ENCODE data around the gene CMSS1. TPM values are rescaled to one million over a fixed set of nuclear protein-coding genes. Genes with fewer than 3 reads are reported as not detected.
A peak's percentile ranks its signal among the peaks of the same experiment; 100 is the strongest.

Gene CMSS1
- total RNA-seq, 5 donors from 2014 or later (not counting 1 experiment from before 2014, with no cell fraction given) = 16.2 to 22.0 (median 18.3) TPM

DNA sequence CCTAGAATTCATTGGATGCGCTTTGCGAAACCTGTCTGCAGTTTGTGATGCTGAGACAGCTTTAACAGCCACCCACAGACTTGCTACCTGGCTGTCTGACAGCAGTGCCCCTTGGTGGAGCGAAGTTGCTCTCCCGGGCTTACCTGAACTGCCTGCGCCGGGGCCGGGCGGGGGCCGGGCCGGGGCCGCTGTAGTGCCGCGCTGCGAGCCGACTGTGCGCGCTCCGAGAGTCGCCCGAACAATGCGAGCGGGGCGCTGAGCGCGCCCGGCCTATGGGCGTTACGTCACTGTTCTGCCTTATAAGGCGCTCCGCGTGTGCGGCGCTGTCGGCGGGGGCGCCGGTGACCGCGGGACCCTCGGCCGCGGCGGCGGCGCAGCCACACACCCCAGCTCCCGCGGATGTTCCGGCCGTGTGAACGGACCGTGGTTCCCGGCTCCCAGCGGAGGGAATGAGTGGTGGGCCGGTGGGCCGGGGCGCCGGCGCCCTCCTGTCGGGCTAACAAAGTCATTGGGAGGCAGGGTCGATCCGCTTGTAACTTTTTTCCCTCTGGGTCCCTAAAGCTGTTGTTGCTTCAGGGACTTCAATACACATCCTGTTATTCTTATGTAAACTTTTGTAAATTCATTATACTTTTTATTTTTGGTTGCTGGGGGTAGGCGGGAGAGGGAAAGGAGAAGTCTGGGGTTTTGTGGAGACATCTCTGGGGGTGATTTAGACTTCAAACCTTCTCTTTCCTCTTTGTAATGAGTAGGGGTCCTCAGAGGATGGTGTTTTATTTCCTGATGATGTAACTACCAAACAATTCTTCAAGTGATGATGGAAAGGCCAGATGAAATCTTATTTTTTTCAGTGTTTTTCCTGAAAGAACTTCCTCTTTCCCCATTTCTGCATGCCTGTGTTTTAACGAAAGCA, 58.5 kb downstream of the CMSS1 start:
- H3K27me3 ChIP-seq (replicated peaks in 1 of 2; ENCODE audit: control insufficient read depth in 2 of 2, extremely low read depth in 1 of 2, insufficient read depth in 2 of 2, low read length in 1 of 2) = peaks cover 0 to 2% of the 10 kb centered on the region in 2 experiments
- Mint-ChIP-seq H3K27me3 (no peaks in the 10 kb centered on the region), H3K27ac (no peak overlapping the region), H3K4me1 (peaks cover 11 to 23% (median 22%) of the 10 kb centered on the region in 3 donors), H3K4me3 (peak overlapping the region; percentile 74 to 79 (median 78)), H3K36me3 (no peaks in the 10 kb centered on the region), H3K9me3 (no peaks in the 10 kb centered on the region)
- H3K9me3 ChIP-seq = no peaks in the 10 kb centered on the region
- H3K36me3 ChIP-seq (ENCODE audit: control insufficient read depth in 2 of 2, extremely low read depth in 1 of 2, insufficient read depth in 1 of 2, low read length in 1 of 2) = no peaks in the 10 kb centered on the region
- POLR2A ChIA-PET = interaction anchor here (0.7 to 1.1 kb wide), 2 partner anchors 22 to 58 kb away, joined by 3 to 4 read pairs; partner anchors contain the start of gene CMSS1 (in 1 of the 2)
- 7% methylated on average over 58 of the region's 63 CpGs for WGBS (ENCODE audit: insufficient coverage)
- CTCF ChIA-PET = interaction anchor here (0.5 to 1.1 kb wide), 5 partner anchors 33 to 939 kb away, joined by 3 to 6 read pairs (median 5); partner anchors contain the start of gene CMSS1 (in 1 of the 2)
- peak; percentile 35 to 77 (median 62) for DNase-seq
- H3K4me1 ChIP-seq (ENCODE audit: control insufficient read depth in 1 of 2, extremely low read depth in 1 of 2, insufficient read depth in 2 of 2, low read length in 2 of 2) = peaks cover 7 to 12% of the 10 kb centered on the region in 2 experiments
- H3K4me3 ChIP-seq (ENCODE audit: control insufficient read depth in 1 of 2, extremely low read depth in 1 of 2, low read length in 1 of 2) = peak overlapping the region; percentile 55 to 88
- peak; percentile 95 to 99 (median 98) for ATAC-seq (replicated peaks in 1 of 4)
- H3K27ac ChIP-seq (ENCODE audit: low read length) = peak overlapping the region; percentile 32

DNA sequence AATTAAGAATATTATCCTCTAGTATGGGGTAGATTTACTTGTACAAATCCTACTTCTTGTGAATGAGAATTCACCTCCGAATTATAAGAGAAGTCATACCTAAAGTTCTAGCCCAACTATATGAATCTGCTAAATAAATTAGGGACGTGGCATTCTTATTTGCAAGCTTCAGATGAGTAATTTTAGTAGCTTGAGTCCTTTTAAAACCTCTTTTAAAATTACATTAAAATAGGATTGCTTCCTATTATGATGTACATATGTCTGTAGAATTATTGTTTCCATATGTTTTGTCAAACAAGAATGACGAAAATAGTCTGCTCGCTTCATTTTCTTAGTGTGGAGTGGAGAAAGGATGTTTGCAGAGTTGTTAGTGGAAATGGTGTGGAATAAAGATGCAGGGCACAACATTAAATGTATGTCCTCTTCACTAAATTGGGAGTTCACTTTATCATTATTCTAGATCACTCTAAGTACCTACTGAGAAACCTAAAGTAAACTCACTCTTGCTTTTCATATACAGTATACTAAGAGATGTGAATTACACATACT, 59.4 kb downstream of the CMSS1 start:
- Histone ChIP-seq H3K36me3 (ENCODE audit: control insufficient read depth in 2 of 2, extremely low read depth in 1 of 2, insufficient read depth in 1 of 2, low read length in 1 of 2) (no peaks in the 10 kb centered on the region), H3K9me3 (no peaks in the 10 kb centered on the region), H3K4me3 (ENCODE audit: control insufficient read depth in 1 of 2, extremely low read depth in 1 of 2, low read length in 1 of 2) (no peak overlapping the region), H3K27ac (ENCODE audit: low read length) (no peak overlapping the region), H3K27me3 (replicated peaks in 1 of 2; ENCODE audit: control insufficient read depth in 2 of 2, extremely low read depth in 1 of 2, insufficient read depth in 2 of 2, low read length in 1 of 2) (peaks cover 0 to 2% of the 10 kb centered on the region in 2 experiments), H3K4me1 (ENCODE audit: control insufficient read depth in 1 of 2, extremely low read depth in 1 of 2, insufficient read depth in 2 of 2, low read length in 2 of 2) (peaks cover 7 to 12% of the 10 kb centered on the region in 2 experiments)
- Mint-ChIP-seq H3K9me3 (no peaks in the 10 kb centered on the region), H3K36me3 (no peaks in the 10 kb centered on the region), H3K4me1 (peaks cover 11 to 23% (median 22%) of the 10 kb centered on the region in 3 donors), H3K4me3 (peak overlapping the region in 2 of 3 donors; percentile 64 to 79), H3K27ac (no peak overlapping the region), H3K27me3 (no peaks in the 10 kb centered on the region)
- no peak for ATAC-seq (replicated peaks in 1 of 4)
- no peak for DNase-seq
- no CpG with 5 or more reads among the region's 4 CpGs for WGBS (ENCODE audit: insufficient coverage)
- ChIA-PET POLR2A (interaction anchor here in 1 of 2 donors (0.6 kb wide), 1 partner anchor 866 kb away, joined by 3 read pairs; no protein-coding TSS in a partner anchor), CTCF (no interaction called here)

DNA sequence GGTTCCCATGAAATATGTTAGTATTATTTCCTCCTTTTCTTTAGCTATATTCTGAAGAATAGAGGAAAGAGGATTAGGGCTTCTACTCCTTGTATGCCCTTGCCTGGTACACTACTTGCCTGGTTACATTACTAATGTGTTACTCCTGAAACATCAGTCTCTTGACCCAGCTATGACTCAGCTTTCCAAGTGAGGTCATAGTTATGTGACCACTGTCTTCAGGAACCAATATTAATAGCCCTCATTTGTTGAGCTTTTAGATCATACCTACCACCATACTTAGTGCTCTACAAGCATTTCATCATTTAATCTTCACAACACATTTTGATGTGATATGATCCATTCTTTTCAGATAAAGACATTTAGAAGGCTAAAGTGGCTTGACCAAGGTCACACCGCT, 60.3 kb downstream of the CMSS1 start:
- H3K27me3 Mint-ChIP-seq = no peaks in the 10 kb centered on the region
- no peak overlapping the region for H3K4me3 Mint-ChIP-seq
- H3K27ac ChIP-seq (ENCODE audit: low read length) = no peak overlapping the region
- DNase-seq (no peak), ATAC-seq (replicated peaks in 1 of 4) (no peak)
- H3K36me3 Mint-ChIP-seq = no peaks in the 10 kb centered on the region
- H3K4me1 Mint-ChIP-seq = peaks cover 11 to 25% (median 19%) of the 10 kb centered on the region in 3 donors
- CTCF ChIA-PET = no interaction called here
- peak overlapping the region in 1 of 2 donors; percentile 57 for H3K27ac Mint-ChIP-seq
- POLR2A ChIA-PET = interaction anchor here in 1 of 2 donors (0.6 kb wide), 1 partner anchor 865 kb away, joined by 3 read pairs; no protein-coding TSS in a partner anchor
- peaks cover 0 to 2% of the 10 kb centered on the region in 2 experiments for H3K27me3 ChIP-seq (replicated peaks in 1 of 2; ENCODE audit: control insufficient read depth in 2 of 2, extremely low read depth in 1 of 2, insufficient read depth in 2 of 2, low read length in 1 of 2)
- no peak overlapping the region for H3K4me3 ChIP-seq (ENCODE audit: control insufficient read depth in 1 of 2, extremely low read depth in 1 of 2, low read length in 1 of 2)
- no peaks in the 10 kb centered on the region for H3K36me3 ChIP-seq (ENCODE audit: control insufficient read depth in 2 of 2, extremely low read depth in 1 of 2, insufficient read depth in 1 of 2, low read length in 1 of 2)
- H3K4me1 ChIP-seq (ENCODE audit: control insufficient read depth in 1 of 2, extremely low read depth in 1 of 2, insufficient read depth in 2 of 2, low read length in 2 of 2) = peaks cover 7 to 12% of the 10 kb centered on the region in 2 experiments
- no peaks in the 10 kb centered on the region for H3K9me3 ChIP-seq
- no CpG with 5 or more reads among the region's 1 CpG for WGBS (ENCODE audit: insufficient coverage)
- no peaks in the 10 kb centered on the region for H3K9me3 Mint-ChIP-seq

DNA sequence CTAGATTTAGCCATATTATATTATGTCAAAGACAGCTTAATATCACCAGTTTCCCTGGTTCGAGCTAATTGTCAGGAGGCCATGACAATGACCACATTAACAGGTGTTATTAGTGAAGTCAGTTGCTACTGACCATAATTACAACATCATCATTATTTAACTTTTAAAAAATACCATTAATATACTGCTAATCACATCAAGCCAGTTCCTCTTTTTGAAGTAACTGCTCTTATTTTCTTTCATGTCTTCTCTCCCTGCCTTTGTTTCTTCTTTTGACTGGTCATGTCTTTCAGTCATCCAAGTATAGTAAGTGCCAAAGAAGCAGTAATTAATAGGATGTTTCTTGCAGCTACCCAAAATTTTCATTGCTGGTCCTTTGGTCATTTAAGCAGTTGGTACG, 61.6 kb downstream of the CMSS1 start:
- H3K27ac Mint-ChIP-seq = peak overlapping the region in 1 of 2 donors; percentile 0
- H3K36me3 ChIP-seq (ENCODE audit: control insufficient read depth in 2 of 2, extremely low read depth in 1 of 2, insufficient read depth in 1 of 2, low read length in 1 of 2) = no peaks in the 10 kb centered on the region
- ATAC-seq (replicated peaks in 1 of 4) (no peak), DNase-seq (no peak)
- no peaks in the 10 kb centered on the region for H3K36me3 Mint-ChIP-seq
- peaks cover 7 to 13% of the 10 kb centered on the region in 2 experiments for H3K4me1 ChIP-seq (ENCODE audit: control insufficient read depth in 1 of 2, extremely low read depth in 1 of 2, insufficient read depth in 2 of 2, low read length in 2 of 2)
- no peaks in the 10 kb centered on the region for H3K27me3 ChIP-seq (replicated peaks in 1 of 2; ENCODE audit: control insufficient read depth in 2 of 2, extremely low read depth in 1 of 2, insufficient read depth in 2 of 2, low read length in 1 of 2)
- no peaks in the 10 kb centered on the region for H3K9me3 ChIP-seq
- H3K4me3 ChIP-seq (ENCODE audit: control insufficient read depth in 1 of 2, extremely low read depth in 1 of 2, low read length in 1 of 2) = no peak overlapping the region
- H3K4me3 Mint-ChIP-seq = no peak overlapping the region
- POLR2A ChIA-PET = no interaction called here
- WGBS (ENCODE audit: insufficient coverage) = 100% methylated on average over 1 of the region's 2 CpGs
- no peaks in the 10 kb centered on the region for H3K9me3 Mint-ChIP-seq
- no peaks in the 10 kb centered on the region for H3K27me3 Mint-ChIP-seq
- CTCF ChIA-PET = no interaction called here
- peaks cover 23 to 37% (median 30%) of the 10 kb centered on the region in 3 donors for H3K4me1 Mint-ChIP-seq
- no peak overlapping the region for H3K27ac ChIP-seq (ENCODE audit: low read length)

DNA sequence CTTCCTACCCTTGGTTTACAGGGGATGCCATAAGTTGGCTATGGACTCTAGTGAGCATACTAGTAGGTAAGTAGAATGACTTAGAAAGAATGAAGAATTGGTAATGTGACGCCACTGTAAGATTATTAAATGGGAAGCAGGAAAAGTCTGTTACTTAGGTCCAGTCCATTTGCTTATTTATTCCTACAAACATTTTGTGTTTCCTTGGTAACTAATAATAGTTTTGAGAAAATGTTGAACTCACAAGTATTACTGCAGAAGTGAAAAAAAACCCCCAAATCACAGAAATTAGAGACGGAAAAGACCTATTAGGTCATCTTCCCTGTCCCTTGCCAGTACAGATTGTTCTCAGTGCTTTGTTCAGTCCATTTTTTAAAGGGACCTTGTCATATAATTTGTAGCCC, 63.5 kb downstream of the CMSS1 start:
- DNase-seq = no peak
- ChIA-PET POLR2A (no interaction called here), CTCF (interaction anchor here in 1 of 2 donors (0.6 kb wide), 1 partner anchor 49 kb away, joined by 3 read pairs; no protein-coding TSS in a partner anchor)
- H3K4me1 ChIP-seq (ENCODE audit: control insufficient read depth in 1 of 2, extremely low read depth in 1 of 2, insufficient read depth in 2 of 2, low read length in 2 of 2) = peaks cover 3 to 11% of the 10 kb centered on the region in 2 experiments
- peaks cover 3% of the 10 kb centered on the region for H3K36me3 Mint-ChIP-seq
- no peak overlapping the region for H3K27ac ChIP-seq (ENCODE audit: low read length)
- ATAC-seq (replicated peaks in 1 of 4) = no peak
- H3K9me3 ChIP-seq = no peaks in the 10 kb centered on the region
- no peak overlapping the region for H3K27ac Mint-ChIP-seq
- WGBS (ENCODE audit: insufficient coverage) = 100% methylated on average over 1 of the region's 2 CpGs
- H3K36me3 ChIP-seq (ENCODE audit: control insufficient read depth in 2 of 2, extremely low read depth in 1 of 2, insufficient read depth in 1 of 2, low read length in 1 of 2) = no peaks in the 10 kb centered on the region
- H3K4me1 Mint-ChIP-seq = peaks cover 29 to 45% (median 30%) of the 10 kb centered on the region in 3 donors
- no peak overlapping the region for H3K4me3 ChIP-seq (ENCODE audit: control insufficient read depth in 1 of 2, extremely low read depth in 1 of 2, low read length in 1 of 2)
- no peaks in the 10 kb centered on the region for H3K27me3 ChIP-seq (replicated peaks in 1 of 2; ENCODE audit: control insufficient read depth in 2 of 2, extremely low read depth in 1 of 2, insufficient read depth in 2 of 2, low read length in 1 of 2)
- H3K4me3 Mint-ChIP-seq = no peak overlapping the region
- no peaks in the 10 kb centered on the region for H3K9me3 Mint-ChIP-seq
- H3K27me3 Mint-ChIP-seq = no peaks in the 10 kb centered on the region

DNA sequence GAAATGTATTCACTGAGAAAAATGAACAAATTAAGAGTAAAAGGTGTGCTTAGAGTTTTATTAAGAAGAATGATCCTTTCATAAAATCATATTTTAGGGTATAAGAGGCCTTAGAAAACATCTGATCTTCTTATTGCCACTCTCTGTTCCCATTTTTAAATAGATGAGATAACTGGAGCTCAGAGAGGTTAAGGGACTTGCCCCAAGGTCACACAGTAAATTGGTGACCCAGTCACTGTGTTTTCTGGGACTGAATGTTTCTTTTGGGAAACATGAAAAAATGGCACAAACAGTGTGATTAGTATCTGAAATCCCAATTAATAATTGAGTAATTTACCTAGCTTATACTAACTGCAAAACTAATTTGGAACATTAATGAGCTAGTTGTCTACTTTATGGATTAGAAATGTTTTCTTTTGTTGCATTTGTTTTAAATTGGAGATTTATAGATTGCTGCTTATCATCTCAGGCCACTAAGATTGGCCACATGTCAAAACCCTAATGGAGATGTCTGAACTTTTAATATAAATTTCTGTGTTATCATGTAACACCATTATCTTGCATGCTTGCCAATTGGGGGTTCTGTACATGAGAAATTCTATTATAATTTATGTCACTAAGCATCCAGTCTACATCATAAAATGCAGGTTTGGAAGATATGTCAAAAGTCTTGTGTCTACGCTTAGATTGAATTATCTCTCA, 64.9 kb downstream of the CMSS1 start:
- Mint-ChIP-seq H3K27ac (no peak overlapping the region), H3K4me3 (no peak overlapping the region), H3K27me3 (no peaks in the 10 kb centered on the region), H3K36me3 (peaks cover 6% of the 10 kb centered on the region), H3K4me1 (peaks cover 24 to 34% (median 24%) of the 10 kb centered on the region in 3 donors), H3K9me3 (no peaks in the 10 kb centered on the region)
- no peak overlapping the region for H3K4me3 ChIP-seq (ENCODE audit: control insufficient read depth in 1 of 2, extremely low read depth in 1 of 2, low read length in 1 of 2)
- no peaks in the 10 kb centered on the region for H3K27me3 ChIP-seq (replicated peaks in 1 of 2; ENCODE audit: control insufficient read depth in 2 of 2, extremely low read depth in 1 of 2, insufficient read depth in 2 of 2, low read length in 1 of 2)
- no peaks in the 10 kb centered on the region for H3K9me3 ChIP-seq
- WGBS (ENCODE audit: insufficient coverage) = 100% methylated on average over 1 of the region's 1 CpG
- ATAC-seq (replicated peaks in 1 of 4) = no peak
- no peak for DNase-seq
- no peak overlapping the region for H3K27ac ChIP-seq (ENCODE audit: low read length)
- no peaks in the 10 kb centered on the region for H3K36me3 ChIP-seq (ENCODE audit: control insufficient read depth in 2 of 2, extremely low read depth in 1 of 2, insufficient read depth in 1 of 2, low read length in 1 of 2)
- H3K4me1 ChIP-seq (ENCODE audit: control insufficient read depth in 1 of 2, extremely low read depth in 1 of 2, insufficient read depth in 2 of 2, low read length in 2 of 2) = peaks cover 0 to 11% of the 10 kb centered on the region in 2 experiments
- POLR2A ChIA-PET = no interaction called here
- CTCF ChIA-PET = interaction anchor here in 1 of 2 donors (1.6 kb wide), 1 partner anchor 14 kb away, joined by 4 read pairs; no protein-coding TSS in a partner anchor
